Neuron (in vitro differentiated cells): ENCODE data around the gene CYB5R2.

Experiments
- H2AFZ ChIP-seq: one replicate; pipeline ENCODE4 v1.6.1; 2013; ENCODE audit warnings: low read depth, mild to moderate bottlenecking, inconsistent platforms, low read length, moderate library complexity
- H3K27me3 ChIP-seq: one replicate; pipeline ENCODE4 v1.6.1; 2013; ENCODE audit warnings: low read length; ENCODE audit not compliant: insufficient read depth
- H3K36me3 ChIP-seq: one replicate; pipeline ENCODE4 v1.6.1; 2013; ENCODE audit warnings: low read length; ENCODE audit not compliant: insufficient read depth
- H3K4me1 ChIP-seq: one replicate; pipeline ENCODE4 v1.6.1; 2013; ENCODE audit warnings: low read length; ENCODE audit not compliant: insufficient read depth
- H3K4me3 ChIP-seq: 2 replicates; pipeline ENCODE4 v1.5.1; 2013; ENCODE audit warnings: mild to moderate bottlenecking, low read length, moderate library complexity
- H3K9me3 ChIP-seq: one replicate; pipeline ENCODE4 v1.6.1; 2013; ENCODE audit warnings: low read length

CYB5R2 gene

GRCh38 chr11:7642747-7643146 is 30.6 kb downstream of the CYB5R2 start:
- no peak overlapping the region for H2AFZ ChIP-seq
- H3K4me3 ChIP-seq: no peak overlapping the region
- H3K27me3 ChIP-seq: no peaks in the 10 kb centered on the region
- peaks cover 5% of the 10 kb centered on the region for H3K4me1 ChIP-seq
- H3K36me3 ChIP-seq: no peaks in the 10 kb centered on the region
- peaks cover 6% of the 10 kb centered on the region for H3K9me3 ChIP-seq

GRCh38 chr11:7640816-7641215 is 32.5 kb downstream of the CYB5R2 start:
- Histone ChIP-seq H2AFZ (no peak overlapping the region), H3K27me3 (no peaks in the 10 kb centered on the region), H3K4me3 (no peak overlapping the region), H3K36me3 (no peaks in the 10 kb centered on the region), H3K9me3 (peaks cover 6% of the 10 kb centered on the region), H3K4me1 (peaks cover 5% of the 10 kb centered on the region)

DNA sequence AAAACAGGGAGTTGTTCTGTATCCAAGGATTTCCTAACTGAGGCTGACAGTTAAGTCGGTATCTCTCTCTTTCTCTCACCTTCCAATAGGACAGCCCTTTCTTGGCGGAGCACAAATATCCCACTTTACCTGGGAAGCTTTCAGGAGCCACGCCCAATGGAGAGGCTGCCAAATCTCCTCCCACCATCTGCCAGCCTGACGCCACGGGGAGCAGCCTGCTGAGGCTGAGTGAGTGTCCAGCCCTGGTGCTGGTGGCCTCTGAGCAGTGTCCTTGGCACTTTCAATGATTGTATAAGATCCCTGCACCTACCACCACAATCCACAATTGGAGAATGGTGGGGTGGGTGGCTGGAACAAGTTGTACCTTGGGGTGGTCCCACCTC is 33.7 kb downstream of the CYB5R2 start:
- H3K4me3 ChIP-seq: no peak overlapping the region
- no peak overlapping the region for H2AFZ ChIP-seq
- no peaks in the 10 kb centered on the region for H3K27me3 ChIP-seq
- H3K4me1 ChIP-seq: peaks cover 5% of the 10 kb centered on the region
- H3K36me3 ChIP-seq: no peaks in the 10 kb centered on the region
- peaks cover 6% of the 10 kb centered on the region for H3K9me3 ChIP-seq

DNA sequence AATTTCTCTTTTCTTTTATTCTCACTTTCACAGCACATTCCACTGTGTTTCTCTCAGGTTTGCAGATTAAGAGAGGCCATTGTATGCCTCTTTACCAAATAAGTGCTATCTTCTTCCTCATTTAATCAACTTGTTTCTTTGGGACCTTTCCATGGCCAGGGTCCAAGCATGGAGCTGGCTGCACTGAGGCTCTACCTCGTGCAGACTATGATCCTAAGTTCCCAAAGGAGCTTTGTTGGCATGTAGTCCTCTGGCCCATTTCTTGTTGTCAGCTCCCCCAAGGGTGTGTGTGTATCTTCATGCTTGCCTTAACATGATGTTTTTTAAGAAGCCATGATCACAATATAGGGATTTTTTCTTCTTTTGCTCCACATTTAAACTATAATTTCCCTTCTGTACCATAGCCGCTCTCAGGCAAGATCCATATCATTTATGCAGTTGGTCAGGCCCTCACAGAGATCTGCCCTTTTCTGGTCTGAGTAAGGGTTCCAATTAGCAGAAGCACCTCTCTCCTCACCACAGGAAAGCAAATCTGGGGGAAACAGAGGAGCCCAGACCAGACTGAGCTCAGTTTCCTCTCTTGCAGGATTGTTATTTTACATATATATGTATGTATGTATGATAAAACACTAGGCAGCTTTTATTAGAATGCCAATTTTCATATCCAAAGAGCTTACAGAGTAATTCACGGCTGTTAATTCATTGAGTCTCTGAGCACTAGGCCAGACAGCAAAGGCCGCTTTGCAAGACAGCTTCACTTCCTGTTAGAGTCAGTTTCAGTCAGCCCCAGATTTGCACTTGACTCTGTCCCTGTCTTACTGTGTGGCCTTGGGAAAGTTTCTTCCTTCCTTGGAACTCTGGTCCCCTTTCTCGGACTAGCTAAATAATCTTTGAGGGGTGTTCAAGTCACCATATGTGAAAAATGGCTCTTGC is 34.3 kb downstream of the CYB5R2 start:
- H3K27me3 ChIP-seq: no peaks in the 10 kb centered on the region
- no peak overlapping the region for H2AFZ ChIP-seq
- H3K9me3 ChIP-seq: peaks cover 6% of the 10 kb centered on the region
- no peaks in the 10 kb centered on the region for H3K36me3 ChIP-seq
- H3K4me3 ChIP-seq: no peak overlapping the region
- peaks cover 4% of the 10 kb centered on the region for H3K4me1 ChIP-seq

DNA sequence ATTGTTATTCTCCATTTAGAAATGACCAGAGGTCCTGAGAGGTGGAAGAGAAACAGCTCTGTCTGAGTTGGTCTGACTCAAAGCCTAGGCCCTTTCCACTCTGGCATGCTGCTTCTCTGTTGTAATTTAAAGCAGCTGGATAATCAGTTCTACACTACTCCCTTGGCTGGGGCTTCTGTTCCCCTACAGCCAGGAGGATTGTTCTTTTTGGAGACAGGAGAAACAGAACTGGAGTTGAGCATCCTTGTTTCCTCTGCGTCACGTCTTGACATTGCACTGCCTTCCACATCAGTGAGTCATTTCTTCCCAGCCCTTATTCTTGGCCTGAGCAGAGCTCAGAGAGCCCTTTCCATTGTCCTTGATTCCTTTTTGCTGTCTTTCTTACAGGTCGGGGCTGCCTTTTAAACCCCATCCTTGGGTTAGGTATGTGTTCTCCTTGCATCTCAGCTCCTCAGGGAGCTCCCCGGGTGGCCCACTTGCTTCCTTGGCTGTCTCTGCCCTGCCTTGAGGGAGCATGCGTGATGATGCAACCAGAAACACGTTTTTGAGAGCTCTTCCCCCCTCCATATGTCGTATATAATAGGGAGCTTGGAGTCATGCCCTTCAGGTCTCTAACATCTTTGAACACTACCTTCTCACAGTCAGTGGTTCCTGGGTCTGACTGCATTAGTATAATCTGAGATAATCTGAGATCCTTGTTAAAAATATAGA is 35.7 kb downstream of the CYB5R2 start:
- no peak overlapping the region for H3K4me3 ChIP-seq
- no peaks in the 10 kb centered on the region for H3K36me3 ChIP-seq

DNA sequence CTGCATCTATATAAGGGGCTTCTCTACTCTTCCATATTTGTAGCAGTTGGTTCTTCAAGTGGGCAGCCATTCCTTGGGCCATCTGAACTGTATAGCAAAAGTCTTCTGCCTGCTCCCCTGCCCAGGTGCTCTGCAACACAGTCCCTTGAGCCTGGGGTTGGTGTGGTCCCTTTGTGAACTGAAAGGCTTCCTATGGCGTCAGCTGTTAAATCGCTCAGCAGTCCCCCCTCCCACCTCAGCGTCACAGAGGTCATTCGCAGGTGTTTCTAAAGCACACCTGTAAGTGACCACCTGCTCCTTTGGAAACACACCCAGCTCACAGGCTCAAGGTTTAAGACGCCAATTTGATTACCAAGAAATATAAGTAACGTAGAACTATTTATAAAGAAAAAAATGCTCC is 37.0 kb downstream of the CYB5R2 start:
- no peaks in the 10 kb centered on the region for H3K36me3 ChIP-seq
- no peaks in the 10 kb centered on the region for H3K27me3 ChIP-seq

More for the DNA sequence above, 35.7 kb downstream of the CYB5R2 start:
- Histone ChIP-seq H3K9me3 (peaks cover 6% of the 10 kb centered on the region), H3K27me3 (no peaks in the 10 kb centered on the region), H3K4me1 (no peaks in the 10 kb centered on the region), H2AFZ (no peak overlapping the region)

GRCh38 chr11:7635708-7636107 is 37.6 kb downstream of the CYB5R2 start:
- H3K9me3 ChIP-seq: no peaks in the 10 kb centered on the region
- H3K27me3 ChIP-seq: no peaks in the 10 kb centered on the region
- H3K4me3 ChIP-seq: no peak overlapping the region
- no peak overlapping the region for H2AFZ ChIP-seq
- no peaks in the 10 kb centered on the region for H3K4me1 ChIP-seq
- no peaks in the 10 kb centered on the region for H3K36me3 ChIP-seq

More for the DNA sequence above, 37.0 kb downstream of the CYB5R2 start:
- no peak overlapping the region for H3K4me3 ChIP-seq
- no peaks in the 10 kb centered on the region for H3K9me3 ChIP-seq
- no peak overlapping the region for H2AFZ ChIP-seq
- no peaks in the 10 kb centered on the region for H3K4me1 ChIP-seq

- Histone ChIP-seq H3K9me3 (no peaks in the 10 kb centered on the region), H3K4me1 (no peaks in the 10 kb centered on the region), H3K36me3 (no peaks in the 10 kb centered on the region), H3K27me3 (no peaks in the 10 kb centered on the region), H3K4me3 (no peak overlapping the region), H2AFZ (no peak overlapping the region)
Measured at GRCh38 chr11:7635137-7635536, 38.2 kb downstream of the CYB5R2 start.

DNA sequence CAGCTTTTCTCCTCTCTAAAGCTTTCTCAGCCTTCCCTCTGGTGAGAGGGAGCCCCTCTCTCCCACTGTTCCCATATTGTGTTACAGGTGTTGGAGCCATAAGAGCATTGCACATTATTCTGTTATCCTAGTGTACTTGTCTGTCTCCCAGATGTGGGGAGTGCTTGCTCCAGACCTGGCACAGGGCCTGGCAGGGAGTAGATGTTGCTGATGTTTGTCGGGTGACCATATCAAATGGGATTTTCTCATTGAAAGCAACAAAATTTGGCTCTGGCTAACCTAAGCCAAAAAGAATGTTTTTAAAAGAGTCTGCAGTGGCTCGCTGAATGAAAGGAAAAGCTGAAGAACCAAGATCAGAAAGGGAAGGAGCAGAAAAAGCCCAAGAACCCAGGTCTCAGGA is 41.1 kb downstream of the CYB5R2 start:
- H2AFZ ChIP-seq: no peak overlapping the region
- no peaks in the 10 kb centered on the region for H3K27me3 ChIP-seq
- no peaks in the 10 kb centered on the region for H3K9me3 ChIP-seq
- H3K4me1 ChIP-seq: no peaks in the 10 kb centered on the region
- no peaks in the 10 kb centered on the region for H3K36me3 ChIP-seq
- no peak overlapping the region for H3K4me3 ChIP-seq

DNA sequence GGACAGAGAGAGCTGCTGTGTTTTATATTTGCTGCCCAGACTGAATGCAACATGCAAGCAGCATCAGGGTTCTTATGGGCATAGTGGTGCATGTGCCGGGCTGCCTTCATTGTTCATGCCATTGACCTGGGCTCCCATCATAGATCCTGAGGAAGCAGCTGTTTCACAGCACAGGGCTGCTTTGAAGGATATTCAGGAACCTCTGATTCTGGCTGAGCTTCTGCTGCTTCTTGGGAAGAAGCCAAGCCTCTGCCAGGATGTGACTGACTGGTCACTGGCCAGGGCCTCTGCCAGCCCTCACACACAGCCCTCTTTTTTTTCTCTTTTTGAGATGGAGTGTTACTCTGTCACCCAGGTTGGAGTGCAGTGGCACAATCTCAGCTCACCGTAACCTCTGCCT is 43.3 kb downstream of the CYB5R2 start:
- no peaks in the 10 kb centered on the region for H3K27me3 ChIP-seq
- H3K36me3 ChIP-seq: no peaks in the 10 kb centered on the region
- H3K4me1 ChIP-seq: no peaks in the 10 kb centered on the region
- H2AFZ ChIP-seq: no peak overlapping the region
- H3K4me3 ChIP-seq: no peak overlapping the region
- H3K9me3 ChIP-seq: no peaks in the 10 kb centered on the region

DNA sequence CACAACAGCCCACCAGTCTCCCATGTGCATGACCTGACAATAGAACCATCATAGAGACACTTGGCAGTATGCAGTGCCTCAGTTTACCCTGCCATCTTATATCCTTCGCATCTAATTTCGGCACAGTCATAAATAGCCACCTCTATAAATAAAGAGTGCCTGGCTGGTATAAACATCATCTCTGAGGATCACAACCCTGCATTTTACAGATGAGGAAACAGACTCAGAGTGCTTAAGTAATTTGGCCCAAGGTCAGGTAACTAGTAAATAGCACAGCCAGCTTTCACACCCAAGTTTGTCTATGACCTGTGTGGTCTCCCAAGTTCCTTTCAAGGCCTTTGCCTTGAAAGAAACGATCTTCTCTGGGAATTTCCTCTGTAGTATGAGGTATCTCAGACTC is 44.6 kb downstream of the CYB5R2 start:
- H3K36me3 ChIP-seq: no peaks in the 10 kb centered on the region
- no peaks in the 10 kb centered on the region for H3K27me3 ChIP-seq
- no peaks in the 10 kb centered on the region for H3K9me3 ChIP-seq
- H2AFZ ChIP-seq: no peak overlapping the region
- no peak overlapping the region for H3K4me3 ChIP-seq
- no peaks in the 10 kb centered on the region for H3K4me1 ChIP-seq

- Histone ChIP-seq H3K36me3 (no peaks in the 10 kb centered on the region), H2AFZ (no peak overlapping the region), H3K27me3 (no peaks in the 10 kb centered on the region), H3K4me1 (no peaks in the 10 kb centered on the region), H3K4me3 (no peak overlapping the region), H3K9me3 (no peaks in the 10 kb centered on the region)
Measured at GRCh38 chr11:7622721-7623120, 50.6 kb downstream of the CYB5R2 start.

DNA sequence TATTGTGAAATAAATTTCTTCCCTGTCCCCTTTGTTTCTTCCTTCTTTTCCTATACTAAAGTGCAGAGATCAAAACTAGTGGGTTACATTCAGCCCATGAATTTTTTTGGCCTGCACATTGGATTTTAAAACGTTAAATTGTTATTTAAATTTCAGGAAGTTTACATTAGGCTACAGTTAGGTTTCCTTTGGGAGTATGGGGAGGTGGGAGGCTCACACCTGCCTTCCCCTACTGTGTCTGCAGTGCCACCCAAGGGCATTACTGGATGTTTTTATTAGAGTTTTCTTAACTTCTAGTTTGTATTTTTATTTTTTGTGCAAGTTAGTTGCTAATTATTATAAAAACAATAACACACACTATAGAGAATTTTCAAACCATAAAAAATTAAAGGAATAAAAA is 51.7 kb downstream of the CYB5R2 start:
- Histone ChIP-seq H3K4me3 (no peak overlapping the region), H3K27me3 (no peaks in the 10 kb centered on the region), H2AFZ (no peak overlapping the region), H3K4me1 (no peaks in the 10 kb centered on the region), H3K36me3 (no peaks in the 10 kb centered on the region), H3K9me3 (no peaks in the 10 kb centered on the region)
